ENCODE data around the gene NKIRAS1.

Gene NKIRAS1

GRCh38 chr3:23880703-23881339, 36.0 kb downstream of the NKIRAS1 start:
- TF ChIP-seq, protein P1, sequence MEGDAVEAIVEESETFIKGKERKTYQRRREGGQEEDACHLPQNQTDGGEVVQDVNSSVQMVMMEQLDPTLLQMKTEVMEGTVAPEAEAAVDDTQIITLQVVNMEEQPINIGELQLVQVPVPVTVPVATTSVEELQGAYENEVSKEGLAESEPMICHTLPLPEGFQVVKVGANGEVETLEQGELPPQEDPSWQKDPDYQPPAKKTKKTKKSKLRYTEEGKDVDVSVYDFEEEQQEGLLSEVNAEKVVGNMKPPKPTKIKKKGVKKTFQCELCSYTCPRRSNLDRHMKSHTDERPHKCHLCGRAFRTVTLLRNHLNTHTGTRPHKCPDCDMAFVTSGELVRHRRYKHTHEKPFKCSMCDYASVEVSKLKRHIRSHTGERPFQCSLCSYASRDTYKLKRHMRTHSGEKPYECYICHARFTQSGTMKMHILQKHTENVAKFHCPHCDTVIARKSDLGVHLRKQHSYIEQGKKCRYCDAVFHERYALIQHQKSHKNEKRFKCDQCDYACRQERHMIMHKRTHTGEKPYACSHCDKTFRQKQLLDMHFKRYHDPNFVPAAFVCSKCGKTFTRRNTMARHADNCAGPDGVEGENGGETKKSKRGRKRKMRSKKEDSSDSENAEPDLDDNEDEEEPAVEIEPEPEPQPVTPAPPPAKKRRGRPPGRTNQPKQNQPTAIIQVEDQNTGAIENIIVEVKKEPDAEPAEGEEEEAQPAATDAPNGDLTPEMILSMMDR (IDR thresholded peaks at IDR 0.05; ENCODE audit: insufficient read depth, low read length, missing control alignments), result no peak
- ChIA-PET POLR2A (interaction anchor here (0.6 kb wide), 1 partner anchor 74 kb away, joined by 3 read pairs; no protein-coding TSS in a partner anchor), CTCF (interaction anchor here (1.6 kb wide), 1 partner anchor 8 kb away, joined by 5 read pairs; no protein-coding TSS in a partner anchor)
- no peak overlapping the region for H3K4me3 ChIP-seq (ENCODE audit: low read depth, low read length)
- DNase-seq (ENCODE audit: low read depth, low spot score), result no peak

DNA sequence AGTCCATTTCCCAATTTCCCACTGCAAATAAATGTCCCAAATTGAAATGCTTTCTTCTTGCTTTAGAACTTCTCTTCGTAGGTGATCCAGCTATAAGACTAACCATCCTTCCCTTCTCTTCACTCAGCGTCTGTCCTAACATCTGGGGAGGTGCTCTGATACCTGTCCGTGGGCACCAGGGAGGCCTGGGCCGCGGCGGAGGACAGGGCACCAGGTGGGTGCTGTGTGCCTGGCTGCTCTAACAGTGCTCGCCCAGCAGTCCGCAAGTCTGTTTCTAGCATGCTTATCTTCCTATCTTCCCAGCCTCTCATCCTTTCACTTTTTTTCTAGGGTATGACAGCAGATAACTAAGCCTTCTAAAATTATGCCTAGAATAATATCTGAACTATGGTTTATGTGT, 37.3 kb downstream of the NKIRAS1 start:
- ChIA-PET CTCF (interaction anchor here (1.0 kb wide), 1 partner anchor 9 kb away, joined by 4 read pairs; no protein-coding TSS in a partner anchor), POLR2A (no interaction called here)
- TF ChIP-seq, protein P1 (IDR thresholded peaks at IDR 0.05; ENCODE audit: insufficient read depth, low read length, missing control alignments), result no peak
- DNase-seq (ENCODE audit: low read depth, low spot score), result no peak
- H3K4me3 ChIP-seq (ENCODE audit: low read depth, low read length), result no peak overlapping the region

GRCh38 chr3:23877329-23877980, 39.3 kb downstream of the NKIRAS1 start:
- POLR2A ChIA-PET, result interaction anchor here (1.6 to 2.1 kb wide), 2 partner anchors 18 to 39 kb away, joined by 4 to 6 read pairs; partner anchors contain the start of genes NKIRAS1 and RPL15
- peak; percentile 74 for DNase-seq (ENCODE audit: low read depth, low spot score)

DNA sequence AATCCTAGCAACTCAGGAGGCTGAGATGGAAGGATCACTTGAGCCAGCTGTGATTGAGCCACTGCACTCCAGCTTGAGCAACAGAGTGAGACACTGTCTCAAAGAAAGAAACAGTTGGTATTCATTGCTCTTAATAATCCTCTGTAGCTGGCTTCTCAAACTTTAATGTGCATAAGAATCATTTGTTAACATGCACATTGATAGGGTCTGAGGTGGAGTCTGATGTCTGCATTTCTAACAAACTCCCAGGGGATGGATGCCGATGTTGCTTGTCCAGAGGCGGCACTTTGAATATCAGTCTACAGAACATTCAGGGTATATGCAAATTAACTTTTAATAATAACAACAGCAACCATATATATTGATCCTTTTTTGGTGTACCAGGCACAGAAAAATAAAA, 39.9 kb downstream of the NKIRAS1 start:
- ChIA-PET POLR2A (interaction anchor here (1.6 to 2.1 kb wide), 2 partner anchors 18 to 40 kb away, joined by 4 to 6 read pairs; partner anchors contain the start of genes NKIRAS1 and RPL15), CTCF (interaction anchor here (1.1 to 2.2 kb wide), 3 partner anchors 11 to 18 kb away, joined by 3 to 15 read pairs (median 5); no protein-coding TSS in a partner anchor)
- TF ChIP-seq, protein P1 (IDR thresholded peaks at IDR 0.05; ENCODE audit: insufficient read depth, low read length, missing control alignments), result no peak
- H3K4me3 ChIP-seq (ENCODE audit: low read depth, low read length), result no peak overlapping the region
- DNase-seq (ENCODE audit: low read depth, low spot score), result no peak

More at GRCh38 chr3:23877329-23877980, 39.3 kb downstream of the NKIRAS1 start:
- CTCF ChIA-PET, result interaction anchor here (1.1 to 2.2 kb wide), 3 partner anchors 11 to 17 kb away, joined by 3 to 15 read pairs (median 5); no protein-coding TSS in a partner anchor
- TF ChIP-seq, protein P1 (IDR thresholded peaks at IDR 0.05; ENCODE audit: insufficient read depth, low read length, missing control alignments), result no peak
- H3K4me3 ChIP-seq (ENCODE audit: low read depth, low read length), result no peak overlapping the region

DNA sequence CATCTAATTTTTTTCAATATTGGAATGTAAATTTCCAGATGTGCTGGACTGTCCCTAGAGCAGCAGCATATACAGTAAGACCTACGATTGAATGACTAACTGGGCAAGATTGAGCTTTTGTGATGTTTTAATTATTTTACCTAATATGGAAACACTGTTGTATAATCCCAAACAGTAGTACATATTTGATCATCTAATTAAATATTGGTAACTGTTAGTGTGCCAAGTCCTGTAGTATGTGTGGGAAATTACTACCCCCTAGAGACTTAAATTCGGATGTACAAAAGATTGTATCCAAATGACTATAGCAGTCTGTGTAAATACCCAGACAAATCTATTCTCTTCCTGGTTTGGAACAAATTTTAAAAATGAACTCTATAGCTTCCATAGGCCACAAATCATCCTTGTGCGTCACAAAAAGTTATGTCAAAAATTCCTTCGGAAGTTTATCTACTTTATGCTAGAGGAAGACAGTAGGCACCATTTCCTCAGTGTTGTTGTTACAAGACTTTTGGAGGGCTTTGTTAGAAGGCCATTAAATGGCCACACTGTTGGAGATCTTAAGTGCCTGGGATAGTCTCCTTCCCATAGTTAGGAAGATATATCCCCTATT, 41.6 kb downstream of the NKIRAS1 start:
- DNase-seq (ENCODE audit: low read depth, low spot score), result no peak
- TF ChIP-seq, protein P1 (IDR thresholded peaks at IDR 0.05; ENCODE audit: insufficient read depth, low read length, missing control alignments), result no peak
- CTCF ChIA-PET, result interaction anchor here (1.4 to 2.2 kb wide), 2 partner anchors 9 to 13 kb away, joined by 3 to 8 read pairs; no protein-coding TSS in a partner anchor
- POLR2A ChIA-PET, result interaction anchor here (0.9 kb wide), 1 partner anchor 41 kb away, joined by 3 read pairs; the partner anchor contains the start of genes NKIRAS1 and RPL15
- no peak overlapping the region for H3K4me3 ChIP-seq (ENCODE audit: low read depth, low read length)
